Thoracic aorta (tissue), 2 donors: ENCODE results near the gene SPAG9. TPM values are rescaled to one million over a fixed set of nuclear protein-coding genes. Genes with fewer than 3 reads are reported as not detected.

ENCODE experiments used
- ATAC-seq: fragments of 150-250 bp; one replicate; pipeline ENCODE4 v1.8.0; 2017; ENCODE audit warnings: low read depth; ENCODE audit not compliant: insufficient number of reproducible peaks, low FRiP score
- DNase-seq: peaks from one replicate; pipeline ENCODE4 v3.0.0-alpha.2; 2020; ENCODE audit warnings: low spot score
- H3K27ac ChIP-seq, 2 donors: fragments of 200-600 bp; sonication (generic); 1 replicate in 1 of 2; 2 replicates in 1 of 2; pipeline ENCODE4 v1.5.1; 2016; ENCODE audit warnings: mild to moderate bottlenecking in 2 of 2, moderate library complexity in 2 of 2
- H3K27me3 ChIP-seq: fragments of 200-600 bp; sonication (generic); replicated peaks from 2 replicates; pipeline ENCODE4 v1.6.0; 2016; ENCODE audit warnings: mild to moderate bottlenecking; ENCODE audit not compliant: insufficient read depth
- H3K36me3 ChIP-seq: fragments of 200-600 bp; sonication (generic); one replicate; pipeline ENCODE4 v1.5.1; 2016
- H3K4me1 ChIP-seq, 2 donors: fragments of 200-600 bp; sonication (generic); 1 replicate in 1 of 2; 2 replicates in 1 of 2; pipeline versions ENCODE4 v1.5.1 to v1.6.0; 2016; ENCODE audit warnings: low read depth in 2 of 2, mild to moderate bottlenecking in 1 of 2; ENCODE audit not compliant: control insufficient read depth in 1 of 2
- H3K4me3 ChIP-seq: fragments of 200-600 bp; sonication (generic); 2 replicates; pipeline ENCODE4 v1.5.1; 2016; ENCODE audit warnings: mild to moderate bottlenecking
- H3K9me3 ChIP-seq: fragments of 200-600 bp; sonication (generic); 2 replicates; pipeline ENCODE4 v1.5.1; 2016
- CTCF ChIP-seq: fragments of 200-600 bp; sonication (generic); IDR thresholded peaks from one replicate; pipeline ENCODE4 v1.5.1; 2019; ENCODE audit warnings: antibody characterized with exemption
- total RNA-seq, 2 donors: library from RNA; depleted of rRNA; stranded (reverse); fragments of >200 nt; gene quantifications; one replicate each; pipeline versions ENCODE4 v1.1.0 to v1.2.3, GENCODE V29; 2016

Gene SPAG9
- total RNA-seq, 2 donors from 2014 or later, result 105 to 162 TPM

GRCh38 chr17:50914505-50915063 is 206.1 kb downstream of the SPAG9 start:
- DNase-seq, result no peak
- Histone ChIP-seq H3K27ac (no peak overlapping the region), H3K4me3 (no peak overlapping the region), H3K36me3 (no peaks in the 10 kb centered on the region), H3K27me3 (no peaks in the 10 kb centered on the region), H3K9me3 (no peaks in the 10 kb centered on the region), H3K4me1 (peaks cover 8 to 15% of the 10 kb centered on the region in 2 donors)
- TF ChIP-seq CTCF, result no peak
- ATAC-seq, result no peak

GRCh38 chr17:50913120-50913519 is 207.5 kb downstream of the SPAG9 start:
- no peak overlapping the region for H3K27ac ChIP-seq
- DNase-seq (no peak), ATAC-seq (no peak)
- peaks cover 0 to 10% of the 10 kb centered on the region in 2 donors for H3K4me1 ChIP-seq
- no peak for TF ChIP-seq CTCF
- H3K36me3 ChIP-seq, result no peaks in the 10 kb centered on the region
- H3K27me3 ChIP-seq, result no peaks in the 10 kb centered on the region
- H3K9me3 ChIP-seq, result no peaks in the 10 kb centered on the region
- no peak overlapping the region for H3K4me3 ChIP-seq

Other genes starting within 250 kb of the SPAG9 start
- 10 to 100 TPM; 21.7 to 35.6 TPM for gene NME1, start 32.7 kb upstream of the SPAG9 start, total RNA-seq
- gene NME2, start 45.5 kb upstream of the SPAG9 start, total RNA-seq, result 100 to 1,000 TPM; 331 to 338 TPM
- 10 to 100 TPM in 1 of 2 donors, 1 to 10 TPM in 1; 6.9 to 18.3 TPM for gene MBTD1, start 139.2 kb upstream of the SPAG9 start, total RNA-seq
- gene UTP18, start 139.7 kb upstream of the SPAG9 start, total RNA-seq, result 10 to 100 TPM; 14.5 to 27.4 TPM